ENCODE results near the gene CYP3A4.
"Not testable (repeated sequence)": the region's sequence is repeated elsewhere in the genome, so short reads cannot be mapped to it uniquely, and the experiment has no call there.

CYP3A4 gene

DNA sequence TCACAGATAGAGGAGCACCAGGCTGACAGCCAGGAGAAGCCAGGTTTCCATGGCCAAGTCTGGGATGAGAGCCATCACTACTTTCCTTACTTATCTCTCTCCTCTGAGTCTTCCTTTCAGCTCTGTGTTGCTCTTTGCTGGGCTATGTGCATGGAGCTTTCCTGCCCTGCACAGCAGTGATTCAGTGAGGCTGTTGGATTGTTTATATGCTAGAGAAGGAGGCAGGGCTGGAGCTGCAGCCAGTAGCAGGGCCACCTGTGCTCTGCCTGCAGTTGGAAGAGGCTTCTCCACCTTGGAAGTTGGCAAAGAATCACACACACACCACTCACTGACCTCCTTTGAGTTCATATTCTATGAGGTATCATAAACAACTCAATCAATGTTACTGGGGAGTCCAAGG is at the start of gene CYP3A4:
CYP3A4 (minus strand) TSS at position 178 of the 400 bp plus-strand sequence; CDS start at position 75, 103 bp downstream.
- no peak for DNase-seq (ENCODE audit: low spot score)

GRCh38 chr7:99833289-99833877 is 49.4 kb upstream of the CYP3A4 start:
- no peak for DNase-seq (ENCODE audit: low spot score)

DNA sequence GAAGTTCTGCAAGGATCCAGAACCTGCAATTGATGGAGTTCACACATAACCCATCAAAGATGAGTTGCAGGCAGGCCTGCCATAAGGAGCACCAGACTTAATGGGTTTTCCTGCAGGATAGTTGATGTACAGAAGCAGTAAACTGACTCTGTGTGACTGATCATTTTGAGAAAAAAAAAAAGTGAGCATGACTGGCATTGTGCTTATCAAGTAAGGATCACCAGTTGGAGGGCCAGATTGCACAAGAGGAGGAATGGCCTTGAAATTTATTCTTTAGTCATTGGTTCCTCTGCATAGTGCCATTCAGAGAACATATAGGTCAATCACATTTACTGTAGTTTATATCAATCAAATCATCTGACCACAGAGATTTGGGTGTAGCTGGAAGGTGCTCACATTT is 47.6 kb upstream of the CYP3A4 start:
- no peak for DNase-seq (ENCODE audit: low spot score)

DNA sequence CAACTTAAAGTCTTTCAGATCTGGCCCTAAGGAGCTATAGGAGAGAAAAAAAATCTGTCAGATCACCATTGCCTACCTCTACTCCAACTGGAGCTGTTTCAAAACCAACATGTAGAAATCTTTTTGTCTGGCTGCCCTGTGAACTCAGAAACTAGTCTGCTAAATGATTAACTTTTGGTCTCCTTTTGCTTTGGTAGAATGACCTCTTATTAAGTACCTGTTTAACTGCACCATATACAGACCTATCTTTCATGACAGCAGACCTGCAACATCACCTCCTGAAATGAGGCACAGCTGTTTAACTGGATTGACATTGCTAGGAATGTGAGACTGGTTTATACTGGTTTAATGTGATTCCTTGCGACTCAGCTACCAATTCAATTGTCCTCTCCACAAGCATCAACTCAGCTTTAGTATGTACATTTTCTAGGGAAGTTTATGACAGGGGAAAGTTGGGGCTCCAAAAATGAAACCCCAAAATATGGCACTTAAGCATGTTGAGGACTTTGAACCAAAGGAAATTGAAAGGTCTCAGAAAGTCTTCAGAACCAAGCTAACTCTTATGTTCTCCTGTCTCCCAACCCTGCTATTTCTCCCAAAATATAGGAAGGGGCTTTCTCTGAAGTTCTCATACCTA is 45.7 kb upstream of the CYP3A4 start:
- no peak for DNase-seq (ENCODE audit: low spot score)

GRCh38 chr7:99828811-99829210 is 44.8 kb upstream of the CYP3A4 start:
- DNase-seq (ENCODE audit: low spot score) = no peak

GRCh38 chr7:99827040-99827778 is 43.2 kb upstream of the CYP3A4 start:
- no peak for DNase-seq (ENCODE audit: low spot score)

DNA sequence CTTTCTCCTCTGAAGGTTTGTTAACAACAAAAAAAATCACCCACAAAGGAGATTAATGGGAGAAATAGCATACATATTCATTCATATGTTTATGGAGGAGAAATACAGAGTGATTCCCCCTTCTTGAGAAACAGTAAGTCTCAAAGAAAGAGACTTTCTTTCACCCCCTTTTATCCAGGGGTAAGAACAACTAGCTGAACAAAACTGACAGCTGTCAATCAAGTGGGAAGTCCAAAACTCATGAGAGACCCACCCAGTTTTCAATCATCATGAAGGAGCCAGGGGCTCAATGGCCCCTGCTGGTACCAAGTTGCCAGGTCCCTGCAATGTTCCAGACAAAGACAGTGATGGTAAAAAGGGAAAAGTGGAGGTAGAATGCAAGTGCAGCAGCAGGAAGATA is 41.9 kb upstream of the CYP3A4 start:
- no peak for DNase-seq (ENCODE audit: low spot score)

DNA sequence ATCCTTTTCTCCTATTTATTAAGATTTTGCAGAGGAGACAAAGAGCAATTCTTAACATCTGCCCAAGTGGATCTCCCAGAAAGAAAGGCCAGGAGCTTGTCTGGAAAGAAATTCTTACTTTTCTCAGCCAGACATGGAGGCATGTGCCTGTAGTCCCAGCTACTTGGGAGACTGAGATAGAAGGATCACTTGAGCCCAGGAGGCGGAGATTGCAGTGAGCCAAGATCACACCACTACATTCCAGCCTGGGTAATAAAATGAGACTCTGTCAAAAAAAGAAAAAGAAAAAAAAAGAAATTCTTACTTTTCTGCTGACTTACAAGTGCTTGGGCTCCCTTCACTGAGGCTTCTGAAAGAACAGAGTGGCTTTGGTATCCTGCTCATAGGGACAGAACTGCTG is 41.5 kb upstream of the CYP3A4 start:
- no peak for DNase-seq (ENCODE audit: low spot score)

DNA sequence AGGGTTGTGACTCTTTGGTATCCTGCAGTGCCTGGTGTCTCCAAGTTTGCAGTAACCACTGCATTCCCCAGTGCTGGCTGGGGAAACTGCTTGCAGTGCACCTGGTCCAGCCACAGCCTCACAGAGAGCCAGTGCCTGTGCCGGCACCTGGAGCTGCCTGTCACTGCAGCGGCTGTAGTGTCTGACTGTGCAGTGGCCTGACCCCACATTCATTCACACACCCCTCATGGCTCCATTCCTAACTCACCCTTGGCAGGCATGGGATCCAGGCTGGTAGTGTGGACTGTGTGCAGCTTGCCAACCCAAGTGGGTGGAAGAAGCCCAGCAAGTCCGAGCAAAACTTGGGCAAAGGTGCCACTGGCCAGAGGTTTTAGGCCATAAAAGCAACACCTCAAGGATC is 40.1 kb upstream of the CYP3A4 start:
- no peak for DNase-seq (ENCODE audit: low spot score)

DNA sequence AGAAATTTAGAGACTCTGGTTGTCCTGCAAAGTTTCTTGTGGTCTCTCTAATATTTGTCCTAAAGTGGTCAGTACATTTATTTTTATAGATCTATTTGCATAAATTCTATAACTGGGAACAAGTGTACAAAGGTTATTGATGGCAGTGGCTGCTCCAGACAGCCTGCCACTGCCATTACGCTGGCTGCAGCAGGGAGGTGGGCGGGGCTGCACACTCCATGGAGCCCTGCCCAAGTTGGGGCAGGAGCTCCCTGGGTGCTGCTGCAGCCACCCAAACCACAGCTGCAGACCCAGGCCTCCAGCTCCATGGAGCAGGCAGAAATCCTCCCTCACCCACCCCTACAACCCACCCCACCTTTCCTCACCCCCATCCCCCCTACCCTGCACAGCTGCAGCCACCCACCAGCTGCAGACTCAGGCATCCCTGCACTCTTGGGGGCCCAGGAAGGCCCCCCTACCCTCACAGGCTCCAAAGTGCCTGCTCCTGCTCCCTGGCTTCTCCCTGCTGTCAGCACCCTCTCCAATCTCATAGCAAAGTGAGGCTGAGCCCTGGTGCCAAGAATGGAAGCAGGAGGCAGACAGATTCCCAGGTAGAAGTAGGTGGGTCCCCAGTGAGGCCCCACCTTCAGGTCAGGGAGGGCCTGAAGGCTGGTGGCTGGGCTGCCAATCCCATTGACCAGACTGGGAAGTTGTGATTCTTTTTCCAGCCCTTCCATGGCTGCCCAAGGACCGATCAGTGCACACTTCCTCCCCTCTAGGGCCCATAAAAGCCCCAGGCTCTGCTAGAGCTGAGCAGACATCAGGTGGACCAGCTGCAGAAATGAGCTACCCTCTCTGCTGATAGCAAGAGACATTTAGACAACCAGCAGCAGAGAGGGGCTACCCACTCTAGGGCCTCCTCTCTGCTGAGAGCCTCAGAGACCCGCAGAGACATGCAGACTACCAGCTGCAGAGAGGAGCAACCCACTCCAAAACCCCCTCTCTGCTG is 39.0 kb upstream of the CYP3A4 start:
- DNase-seq (ENCODE audit: low spot score) = no peak

- no peak for DNase-seq (ENCODE audit: low spot score)
Measured at GRCh38 chr7:99820408-99821027, 36.5 kb upstream of the CYP3A4 start.

DNA sequence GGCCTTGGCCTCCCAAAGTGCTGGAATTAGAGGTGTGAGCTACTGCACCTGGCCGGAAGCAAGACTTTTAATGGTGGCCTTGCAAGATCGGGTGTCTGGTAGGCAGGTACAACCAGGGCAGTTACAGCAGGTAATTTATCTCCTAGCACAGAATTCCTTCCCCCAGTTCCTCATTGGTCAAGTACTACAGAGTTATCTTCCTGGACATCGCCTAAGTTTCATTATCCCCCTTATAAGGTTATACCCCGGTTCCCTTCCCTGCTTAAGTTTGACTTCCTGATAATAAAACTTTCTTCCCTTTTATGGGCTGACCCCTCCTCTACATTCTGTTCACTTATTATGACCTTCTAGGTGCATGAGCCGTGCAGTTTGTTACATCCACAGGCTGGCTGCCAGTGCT is 24.8 kb upstream of the CYP3A4 start:
- no peak for DNase-seq (ENCODE audit: low spot score)

DNA sequence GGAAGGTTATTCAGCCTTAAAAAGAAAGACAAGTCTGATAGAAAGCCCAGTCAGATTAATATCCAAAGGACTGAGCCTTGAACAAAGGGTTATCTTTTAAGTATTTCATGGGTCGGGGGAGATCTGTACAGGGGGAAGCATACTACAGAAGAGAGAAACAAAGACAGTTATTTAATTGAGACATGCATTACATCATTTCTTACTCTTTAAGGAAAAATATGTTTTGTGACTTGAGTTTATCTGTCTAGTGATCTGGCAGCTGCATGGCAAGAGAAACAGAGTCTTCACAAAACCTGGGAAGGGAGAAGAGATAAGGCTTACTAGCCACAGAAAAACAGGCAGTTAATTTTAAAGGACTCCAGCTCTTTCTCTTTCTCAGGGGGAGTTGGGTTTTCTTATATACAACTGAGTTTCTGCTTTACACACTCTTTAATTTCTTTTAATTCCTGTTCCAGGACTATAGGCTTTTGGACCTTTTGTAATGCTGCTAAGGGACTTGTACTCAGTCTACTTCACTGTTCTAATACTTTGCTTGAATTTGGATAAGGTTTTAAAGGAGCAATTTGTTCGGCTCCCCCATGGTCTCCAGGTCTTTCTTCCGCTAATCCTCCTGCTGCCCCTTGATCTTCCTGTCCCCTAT is 23.0 kb upstream of the CYP3A4 start:
- no peak for DNase-seq (ENCODE audit: low spot score)

GRCh38 chr7:99805641-99806040 is 21.7 kb upstream of the CYP3A4 start:
- DNase-seq (ENCODE audit: low spot score) = no peak

GRCh38 chr7:99803118-99803517 is 19.1 kb upstream of the CYP3A4 start:
- DNase-seq (ENCODE audit: low spot score) = not testable (repeated sequence)

GRCh38 chr7:99801407-99801806 is 17.4 kb upstream of the CYP3A4 start:
- DNase-seq (ENCODE audit: low spot score) = not testable (repeated sequence)

DNA sequence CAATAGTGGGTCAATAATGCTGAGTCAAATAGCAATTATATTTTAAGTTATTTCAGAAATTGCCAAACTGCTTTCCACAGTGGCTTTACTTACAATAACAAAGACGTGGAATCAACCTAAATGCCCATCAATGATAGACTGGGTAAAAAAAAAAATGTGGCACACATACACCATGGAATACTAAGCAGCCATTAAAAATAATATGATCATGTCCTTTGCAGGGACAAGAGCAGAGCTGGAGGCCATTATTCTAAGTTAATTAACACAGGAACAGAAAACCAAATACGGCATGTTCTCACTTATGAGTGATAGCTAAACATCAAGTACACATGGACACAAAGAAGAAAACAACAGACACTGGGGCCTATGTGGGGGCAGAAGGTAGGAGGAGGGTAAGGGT is 15.0 kb upstream of the CYP3A4 start:
- DNase-seq (ENCODE audit: low spot score) = no peak

- DNase-seq (ENCODE audit: low spot score) = not testable (repeated sequence)
Measured at GRCh38 chr7:99795864-99796263, 11.9 kb upstream of the CYP3A4 start.

- DNase-seq (ENCODE audit: low spot score) = no peak
Measured at GRCh38 chr7:99794585-99795502, 10.9 kb upstream of the CYP3A4 start.

DNA sequence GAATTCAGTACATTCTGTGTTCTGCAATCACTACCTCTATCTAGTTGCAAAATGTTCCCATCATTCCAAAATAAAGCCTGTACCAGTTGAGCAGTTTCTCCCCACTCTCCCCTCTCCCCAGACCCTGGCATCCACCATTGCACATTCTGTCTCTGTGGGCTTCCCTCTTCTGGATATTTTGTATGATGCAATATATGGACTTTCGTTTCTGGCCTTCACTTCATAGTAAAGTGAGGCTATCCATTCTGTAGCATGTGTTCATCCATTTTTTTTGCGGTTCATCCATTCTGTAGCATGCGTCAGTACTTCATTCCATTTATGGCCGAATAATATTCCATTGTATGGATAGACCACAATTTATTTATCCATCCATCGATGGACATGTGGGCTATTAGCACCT is 9.5 kb upstream of the CYP3A4 start:
- DNase-seq (ENCODE audit: low spot score) = no peak
